Stimulated activated CD8-positive, alpha-beta memory T cell treated with anti-CD3 and anti-CD28 coated beads, Interleukin-4, amount 100 ng/mL, for 24 hours (primary cell): ENCODE measurements around the gene LALBA.
"Not testable (repeated sequence)": the region's sequence is repeated elsewhere in the genome, so short reads cannot be mapped to it uniquely, and the experiment has no call there.

Source experiments
- DNase-seq: peaks from one replicate; pipeline ENCODE4 v3.0.0-alpha.2; 2020; ENCODE audit warnings: low read depth

The LALBA gene

DNA sequence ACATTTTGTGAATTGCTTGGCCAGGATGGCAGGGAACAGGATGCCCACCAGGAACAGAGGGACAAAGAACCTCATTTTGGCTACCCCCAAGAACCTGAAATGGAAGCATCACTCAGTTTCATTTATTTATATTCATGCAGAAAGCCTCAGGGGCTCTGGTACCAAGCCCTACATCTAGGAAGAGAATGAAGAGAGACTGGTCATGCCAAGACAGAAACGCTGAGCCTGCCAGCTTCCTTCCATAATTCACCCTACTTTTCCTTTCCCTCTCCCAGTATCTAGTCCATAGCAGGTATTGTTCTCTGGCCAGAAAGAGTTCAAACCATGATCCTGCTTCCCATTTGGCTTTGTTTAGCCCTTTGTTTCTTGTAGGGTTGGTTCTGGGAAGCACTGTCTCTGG, at the start of gene LALBA:
TSS of gene LALBA (minus strand) at position 101 of the 400 bp plus-strand sequence. CDS start at position 75, 26 bp downstream.
- no peak for DNase-seq

GRCh38 chr12:48618541-48618940, 48.7 kb upstream of the LALBA start:
- DNase-seq = peak; percentile 43

GRCh38 chr12:48615681-48616080, 45.8 kb upstream of the LALBA start:
- DNase-seq = no peak

GRCh38 chr12:48613321-48613720, 43.5 kb upstream of the LALBA start:
- DNase-seq = no peak

GRCh38 chr12:48602192-48602989, 32.5 kb upstream of the LALBA start:
- no peak for DNase-seq

DNA sequence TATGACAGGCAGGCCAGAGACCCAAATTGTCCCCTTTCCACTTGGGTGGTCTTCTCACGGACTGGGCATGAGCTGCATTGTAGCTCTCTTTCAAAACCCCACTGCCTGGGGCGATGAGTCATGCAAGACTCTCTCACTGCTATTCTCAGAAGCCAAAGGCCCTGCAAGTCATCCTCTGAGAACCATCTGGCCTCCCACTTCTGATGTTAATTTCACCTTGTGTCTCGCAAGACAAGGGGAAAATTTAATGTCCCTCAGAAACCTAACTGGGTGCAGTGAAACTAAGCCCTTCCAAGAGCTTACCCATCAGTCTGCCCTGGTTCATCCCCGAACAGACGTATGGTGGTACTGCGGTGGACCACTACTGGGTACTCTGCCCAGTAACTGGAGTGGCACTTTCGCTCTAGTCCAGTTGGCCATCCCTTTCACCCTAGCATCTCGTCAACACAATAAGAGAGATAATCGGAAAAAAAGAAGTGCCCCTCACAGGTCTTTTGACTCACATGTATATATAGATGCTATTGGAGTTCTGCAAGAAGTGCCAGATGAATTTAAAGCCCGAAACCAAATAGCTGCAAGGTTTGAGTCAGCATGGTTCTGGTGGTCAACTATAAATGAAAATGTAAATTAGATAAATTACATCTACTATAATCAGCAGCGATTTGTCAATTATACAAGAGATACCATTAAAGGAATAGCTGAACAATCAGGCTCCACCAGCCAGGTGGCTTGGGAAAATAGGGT, 31.3 kb upstream of the LALBA start:
- no peak for DNase-seq

GRCh38 chr12:48600552-48600951, 30.7 kb upstream of the LALBA start:
- no peak for DNase-seq

DNA sequence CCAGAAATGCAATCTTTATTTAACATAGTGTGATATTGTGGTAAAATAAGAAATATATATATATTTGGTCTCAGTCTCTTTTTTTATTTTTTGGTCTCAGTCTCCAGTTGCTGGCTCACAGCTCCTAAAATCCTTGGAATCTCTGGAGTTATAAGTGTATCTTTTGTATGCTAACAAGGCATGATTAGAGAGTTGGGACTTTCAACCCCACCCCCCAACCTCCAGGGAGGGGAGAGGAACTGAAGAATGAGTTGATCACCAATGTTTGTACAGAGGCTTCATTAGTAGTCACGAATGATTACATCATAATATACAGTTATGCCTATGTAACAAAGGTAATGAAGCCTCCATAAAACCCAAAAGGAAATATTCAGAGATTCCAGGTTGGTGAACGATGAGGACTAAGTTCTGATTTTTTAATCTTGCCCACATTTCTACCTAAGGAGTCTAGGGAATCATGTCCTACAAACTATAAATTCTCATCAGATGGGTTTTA, 22.8 kb upstream of the LALBA start:
- no peak for DNase-seq

GRCh38 chr12:48586361-48586760, 16.5 kb upstream of the LALBA start:
- DNase-seq = no peak

DNA sequence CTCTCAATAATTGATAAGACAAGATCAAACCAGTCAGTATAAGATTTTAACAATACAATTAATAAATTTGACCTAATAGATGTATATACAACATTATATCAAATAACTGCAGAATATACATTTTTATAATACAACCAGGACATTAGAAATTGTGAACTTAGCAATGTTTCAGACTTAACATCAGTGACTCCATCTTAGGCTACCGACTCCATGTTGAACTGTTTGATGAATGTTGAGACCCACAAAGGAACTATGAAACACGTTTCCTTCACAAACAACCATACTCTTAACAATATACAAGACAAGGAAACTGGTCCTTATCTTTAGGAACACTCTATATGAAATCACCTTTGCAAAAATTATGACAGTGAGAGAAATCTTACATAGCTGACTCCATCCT, 13.9 kb upstream of the LALBA start:
- DNase-seq = no peak

DNA sequence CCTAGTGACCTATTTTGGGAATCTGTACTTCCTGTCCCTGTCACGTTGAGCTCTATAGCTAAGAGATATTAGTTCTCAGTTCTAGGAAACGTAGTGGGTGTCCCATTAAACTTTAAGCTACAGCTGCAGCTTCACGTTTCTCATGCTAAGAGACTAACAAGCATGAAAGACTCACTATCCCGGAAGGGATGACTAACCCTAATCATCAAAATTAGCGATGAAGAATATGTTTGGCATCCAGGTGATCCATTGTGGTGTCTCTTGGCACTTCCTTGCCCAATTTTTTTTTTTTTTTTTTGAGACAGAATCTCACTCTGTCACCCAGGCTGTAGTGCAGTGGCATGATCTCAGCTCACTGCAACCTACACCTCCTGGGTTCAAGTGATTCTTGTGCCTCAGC, 11.0 kb upstream of the LALBA start:
- no peak for DNase-seq

DNA sequence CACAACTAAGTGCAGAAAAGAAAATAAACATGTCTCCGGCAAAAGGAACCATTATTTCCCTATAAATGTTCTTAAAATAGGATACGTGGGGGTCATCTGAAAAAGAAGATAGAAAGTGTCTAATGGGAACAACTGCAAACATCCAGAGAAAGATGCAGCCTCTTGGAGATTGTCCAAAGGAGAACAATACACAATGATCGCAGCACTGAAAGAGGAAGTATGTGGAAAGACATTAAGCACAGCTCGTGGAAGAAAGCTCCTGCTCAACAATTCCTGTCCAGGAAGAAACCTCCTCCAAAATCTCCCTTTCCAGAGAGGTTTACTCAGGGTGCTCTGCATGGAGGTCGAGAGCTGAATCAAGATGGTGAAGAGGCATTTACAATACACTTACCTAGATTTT, 2.5 kb upstream of the LALBA start:
- no peak for DNase-seq

- no peak for DNase-seq
These were observed 2.1 kb downstream of the LALBA start for GRCh38 chr12:48567731-48568130.

DNA sequence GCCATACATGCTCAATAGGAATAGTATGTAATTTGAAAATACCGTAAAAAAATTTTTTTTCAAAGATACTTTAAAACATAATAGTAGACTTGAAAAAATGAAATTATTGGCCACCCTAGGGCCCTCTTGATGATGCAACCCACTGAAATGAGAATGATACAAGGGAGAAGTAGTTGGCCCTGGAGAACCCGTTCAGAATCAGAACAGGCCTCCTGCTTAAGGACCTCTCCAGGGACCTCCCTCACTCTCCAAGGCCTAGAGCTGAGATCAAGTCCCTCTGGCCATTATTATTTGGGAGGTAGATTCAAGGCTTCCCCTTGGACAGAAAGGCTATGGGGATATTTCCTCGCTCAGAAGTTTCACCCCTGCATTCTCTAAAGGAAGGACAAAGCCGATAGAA, 11.9 kb downstream of the LALBA start:
- DNase-seq = no peak

GRCh38 chr12:48556631-48557030, 13.2 kb downstream of the LALBA start:
- no peak for DNase-seq

GRCh38 chr12:48553666-48554343, 16.0 kb downstream of the LALBA start:
- not testable (repeated sequence) for DNase-seq

DNA sequence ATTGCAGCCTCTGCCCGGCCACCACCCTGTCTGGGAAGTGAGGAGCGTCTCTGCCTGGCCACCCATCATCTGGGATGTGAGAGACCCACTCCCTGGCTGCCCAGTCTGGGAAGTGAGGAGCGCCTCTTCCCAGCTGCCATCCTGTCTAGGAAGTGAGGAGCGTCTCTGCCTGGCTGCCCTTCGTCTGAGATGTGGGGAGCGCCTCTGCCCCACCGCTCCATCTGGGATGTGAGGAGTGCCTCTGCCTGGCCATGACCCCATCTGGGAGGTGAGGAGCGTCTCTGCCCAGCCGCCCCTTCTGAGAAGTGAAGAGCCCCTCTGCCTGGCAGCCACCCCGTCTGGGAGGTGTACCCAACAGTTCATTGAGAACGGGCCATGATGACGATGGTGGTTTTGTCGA, 18.2 kb downstream of the LALBA start:
- DNase-seq = not testable (repeated sequence)

- DNase-seq = not testable (repeated sequence)
These were observed 22.8 kb downstream of the LALBA start for GRCh38 chr12:48547012-48547411.

DNA sequence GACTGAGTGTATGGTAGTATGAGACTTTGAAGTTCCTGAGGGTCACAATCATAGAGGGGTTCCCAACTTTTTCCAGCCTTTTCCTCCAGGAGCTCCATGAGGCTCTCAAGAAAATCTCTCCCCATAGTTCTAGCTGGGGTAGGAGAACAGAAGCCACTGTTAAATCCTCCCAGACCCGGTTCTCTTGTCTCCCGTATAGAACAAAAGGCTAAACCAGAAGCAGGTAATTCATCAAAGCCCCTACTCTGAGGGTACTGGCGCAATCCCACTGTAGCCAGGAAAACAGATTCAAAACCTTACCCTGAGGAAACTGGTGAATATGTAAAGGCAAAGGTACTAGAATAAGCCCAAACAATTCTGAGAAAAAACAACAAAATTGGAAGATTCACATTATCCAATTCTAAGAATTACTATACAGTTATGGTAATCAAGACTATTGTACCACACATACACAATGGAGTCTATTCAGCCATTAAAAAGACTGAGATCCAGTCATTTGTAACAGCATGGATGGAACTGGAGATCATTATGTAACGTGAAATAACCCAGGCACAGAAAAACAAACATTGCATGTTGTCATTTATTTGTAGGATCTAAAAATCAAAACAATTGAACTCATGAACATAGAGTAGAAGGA, 23.9 kb downstream of the LALBA start:
- DNase-seq = no peak

DNA sequence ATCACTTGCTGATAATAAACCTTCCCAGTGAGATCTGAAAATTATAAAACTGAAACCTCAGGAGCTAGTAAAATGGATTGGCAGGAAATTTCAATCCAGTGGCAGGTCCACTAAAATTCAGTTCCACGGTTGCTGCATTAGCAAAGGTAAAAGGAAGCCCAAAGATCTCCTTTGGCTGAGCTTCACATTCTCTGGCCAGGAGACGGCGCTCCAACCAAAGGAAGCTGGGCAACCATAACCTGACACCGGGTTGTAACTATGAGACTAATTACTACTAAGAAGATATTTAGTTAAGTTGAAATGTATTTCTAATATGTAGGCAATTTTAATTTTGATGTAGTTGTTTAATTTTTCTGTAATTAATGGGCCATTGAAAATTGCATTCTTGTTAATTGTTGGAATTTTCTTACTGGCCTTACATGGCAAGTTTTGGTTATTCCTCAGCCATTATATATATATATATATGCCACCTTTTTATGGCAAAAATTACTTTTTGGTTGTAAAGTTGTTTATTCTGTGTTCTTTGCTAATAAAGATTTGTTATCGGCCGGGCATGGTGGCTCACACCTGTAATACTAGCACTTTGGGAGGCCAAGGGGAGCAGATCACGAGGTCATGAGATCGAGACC, 27.4 kb downstream of the LALBA start:
- DNase-seq = peak; percentile 30

DNA sequence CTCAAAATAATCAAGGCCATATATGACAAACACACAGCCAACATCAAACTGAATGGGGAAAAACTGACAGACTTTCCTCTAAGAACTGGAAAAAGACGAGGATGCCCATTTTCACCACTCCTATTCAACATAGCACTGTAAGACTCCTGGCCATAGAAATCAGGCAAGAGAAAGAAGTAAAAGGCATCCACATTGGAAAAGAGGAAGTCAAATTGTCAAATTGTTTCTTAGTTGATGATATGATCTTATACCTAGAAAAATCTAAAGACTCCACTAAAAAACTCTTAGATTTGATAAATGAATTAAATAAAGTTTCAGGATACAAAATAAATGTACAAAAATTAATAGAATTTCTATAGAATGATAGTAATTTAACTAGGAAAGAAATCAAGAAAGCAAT, 33.2 kb downstream of the LALBA start:
- DNase-seq = no peak

- DNase-seq = no peak
These were observed 37.2 kb downstream of the LALBA start for GRCh38 chr12:48532601-48533000.
